ENCODE data around the gene LRP10.
A peak's percentile ranks its signal among the peaks of the same experiment; 100 is the strongest.
"Not testable (repeated sequence)": the region's sequence is repeated elsewhere in the genome, so short reads cannot be mapped to it uniquely, and the experiment has no call there.

The LRP10 gene

GRCh38 chr14:22908601-22909000, 37.1 kb downstream of the LRP10 start:
- no peak overlapping the region for H3K27ac ChIP-seq (ENCODE audit: low read depth, low read length)
- peaks cover 58% of the 10 kb centered on the region for H3K36me3 ChIP-seq (ENCODE audit: control insufficient read depth, insufficient read depth, low read length)
- H3K4me1 ChIP-seq (ENCODE audit: control insufficient read depth, insufficient read depth, low read length) = no peaks in the 10 kb centered on the region
- H3K9ac ChIP-seq (ENCODE audit: low read length) = no peak overlapping the region
- H3K4me3 ChIP-seq (ENCODE audit: low read depth, low read length) = no peak overlapping the region
- H3K27me3 ChIP-seq (ENCODE audit: control insufficient read depth, insufficient read depth, low read length) = no peaks in the 10 kb centered on the region
- H3K9me3 ChIP-seq (ENCODE audit: control insufficient read depth, insufficient read depth, low read depth, low read length) = no peaks in the 10 kb centered on the region

- no peak overlapping the region for H3K4me3 ChIP-seq (ENCODE audit: low read depth, low read length)
- no peak overlapping the region for H3K27ac ChIP-seq (ENCODE audit: low read depth, low read length)
- H3K9me3 ChIP-seq (ENCODE audit: control insufficient read depth, insufficient read depth, low read depth, low read length) = no peaks in the 10 kb centered on the region
- no peaks in the 10 kb centered on the region for H3K4me1 ChIP-seq (ENCODE audit: control insufficient read depth, insufficient read depth, low read length)
- peaks cover 35% of the 10 kb centered on the region for H3K36me3 ChIP-seq (ENCODE audit: control insufficient read depth, insufficient read depth, low read length)
- H3K27me3 ChIP-seq (ENCODE audit: control insufficient read depth, insufficient read depth, low read length) = no peaks in the 10 kb centered on the region
- no peak overlapping the region for H3K9ac ChIP-seq (ENCODE audit: low read length)
These were observed 39.4 kb downstream of the LRP10 start for GRCh38 chr14:22910916-22911315.

- peaks cover 14% of the 10 kb centered on the region for H3K36me3 ChIP-seq (ENCODE audit: control insufficient read depth, insufficient read depth, low read length)
- H3K9ac ChIP-seq (ENCODE audit: low read length); H3K27ac ChIP-seq (ENCODE audit: low read depth, low read length); H3K27me3 ChIP-seq (ENCODE audit: control insufficient read depth, insufficient read depth, low read length); H3K4me1 ChIP-seq (ENCODE audit: control insufficient read depth, insufficient read depth, low read length); H3K9me3 ChIP-seq (ENCODE audit: control insufficient read depth, insufficient read depth, low read depth, low read length); H3K4me3 ChIP-seq (ENCODE audit: low read depth, low read length): not testable (repeated sequence)
These were observed 43.3 kb downstream of the LRP10 start for GRCh38 chr14:22914836-22915235.

- peaks cover 6% of the 10 kb centered on the region for H3K4me1 ChIP-seq (ENCODE audit: control insufficient read depth, insufficient read depth, low read length)
- H3K4me3 ChIP-seq (ENCODE audit: low read depth, low read length) = no peak overlapping the region
- no peak overlapping the region for H3K27ac ChIP-seq (ENCODE audit: low read depth, low read length)
- H3K36me3 ChIP-seq (ENCODE audit: control insufficient read depth, insufficient read depth, low read length) = peaks cover 22% of the 10 kb centered on the region
- no peaks in the 10 kb centered on the region for H3K9me3 ChIP-seq (ENCODE audit: control insufficient read depth, insufficient read depth, low read depth, low read length)
- no peak overlapping the region for H3K9ac ChIP-seq (ENCODE audit: low read length)
- no peaks in the 10 kb centered on the region for H3K27me3 ChIP-seq (ENCODE audit: control insufficient read depth, insufficient read depth, low read length)
These were observed 44.5 kb downstream of the LRP10 start for GRCh38 chr14:22915886-22916521.

GRCh38 chr14:22918804-22919600, 47.5 kb downstream of the LRP10 start, which contains the start of gene RBM23:
Gene RBM23, minus strand, starts transcription at chr14:22919149.
- Histone ChIP-seq H3K9me3 (ENCODE audit: control insufficient read depth, insufficient read depth, low read depth, low read length) (no peaks in the 10 kb centered on the region), H3K9ac (ENCODE audit: low read length) (peak within 1 kb of the TSS; percentile 88), H3K36me3 (ENCODE audit: control insufficient read depth, insufficient read depth, low read length) (peaks cover 44% of the 10 kb centered on the region), H3K4me1 (ENCODE audit: control insufficient read depth, insufficient read depth, low read length) (peaks cover 6% of the 10 kb centered on the region), H3K27ac (ENCODE audit: low read depth, low read length) (peak within 1 kb of the TSS; percentile 95), H3K27me3 (ENCODE audit: control insufficient read depth, insufficient read depth, low read length) (no peaks in the 10 kb centered on the region), H3K4me3 (ENCODE audit: low read depth, low read length) (peak within 1 kb of the TSS; percentile 87)

GRCh38 chr14:22919601-22919921, 48.0 kb downstream of the LRP10 start:
- Histone ChIP-seq H3K27ac (ENCODE audit: low read depth, low read length) (peak overlapping the region; percentile 6; the same call in 1 of the 2 replicates), H3K4me3 (ENCODE audit: low read depth, low read length) (peak overlapping the region; percentile 57), H3K9ac (ENCODE audit: low read length) (peak overlapping the region; percentile 36), H3K36me3 (ENCODE audit: control insufficient read depth, insufficient read depth, low read length) (peaks cover 50% of the 10 kb centered on the region), H3K4me1 (ENCODE audit: control insufficient read depth, insufficient read depth, low read length) (peaks cover 6% of the 10 kb centered on the region), H3K27me3 (ENCODE audit: control insufficient read depth, insufficient read depth, low read length) (no peaks in the 10 kb centered on the region), H3K9me3 (ENCODE audit: control insufficient read depth, insufficient read depth, low read depth, low read length) (no peaks in the 10 kb centered on the region)

GRCh38 chr14:22920697-22921096, 49.2 kb downstream of the LRP10 start:
- Histone ChIP-seq H3K27me3 (ENCODE audit: control insufficient read depth, insufficient read depth, low read length) (no peaks in the 10 kb centered on the region), H3K4me3 (ENCODE audit: low read depth, low read length) (no peak overlapping the region), H3K36me3 (ENCODE audit: control insufficient read depth, insufficient read depth, low read length) (peaks cover 59% of the 10 kb centered on the region), H3K27ac (ENCODE audit: low read depth, low read length) (no peak overlapping the region), H3K4me1 (ENCODE audit: control insufficient read depth, insufficient read depth, low read length) (peaks cover 6% of the 10 kb centered on the region), H3K9ac (ENCODE audit: low read length) (no peak overlapping the region), H3K9me3 (ENCODE audit: control insufficient read depth, insufficient read depth, low read depth, low read length) (no peaks in the 10 kb centered on the region)

GRCh38 chr14:22922294-22922693, 50.8 kb downstream of the LRP10 start:
- Histone ChIP-seq H3K9ac (ENCODE audit: low read length) (no peak overlapping the region), H3K9me3 (ENCODE audit: control insufficient read depth, insufficient read depth, low read depth, low read length) (no peaks in the 10 kb centered on the region), H3K4me3 (ENCODE audit: low read depth, low read length) (no peak overlapping the region), H3K4me1 (ENCODE audit: control insufficient read depth, insufficient read depth, low read length) (peaks cover 6% of the 10 kb centered on the region), H3K27me3 (ENCODE audit: control insufficient read depth, insufficient read depth, low read length) (no peaks in the 10 kb centered on the region), H3K36me3 (ENCODE audit: control insufficient read depth, insufficient read depth, low read length) (peaks cover 72% of the 10 kb centered on the region), H3K27ac (ENCODE audit: low read depth, low read length) (no peak overlapping the region)

- H3K4me3 ChIP-seq (ENCODE audit: low read depth, low read length) = no peak overlapping the region
- H3K27me3 ChIP-seq (ENCODE audit: control insufficient read depth, insufficient read depth, low read length) = no peaks in the 10 kb centered on the region
- no peak overlapping the region for H3K9ac ChIP-seq (ENCODE audit: low read length)
- H3K4me1 ChIP-seq (ENCODE audit: control insufficient read depth, insufficient read depth, low read length) = peaks cover 6% of the 10 kb centered on the region
- no peaks in the 10 kb centered on the region for H3K9me3 ChIP-seq (ENCODE audit: control insufficient read depth, insufficient read depth, low read depth, low read length)
- no peak overlapping the region for H3K27ac ChIP-seq (ENCODE audit: low read depth, low read length)
- H3K36me3 ChIP-seq (ENCODE audit: control insufficient read depth, insufficient read depth, low read length) = peaks cover 73% of the 10 kb centered on the region
These were observed 52.2 kb downstream of the LRP10 start for GRCh38 chr14:22923746-22924145.

- Histone ChIP-seq H3K4me3 (ENCODE audit: low read depth, low read length) (no peak overlapping the region), H3K36me3 (ENCODE audit: control insufficient read depth, insufficient read depth, low read length) (peaks cover 63% of the 10 kb centered on the region), H3K4me1 (ENCODE audit: control insufficient read depth, insufficient read depth, low read length) (no peaks in the 10 kb centered on the region; the same call in 1 of the 2 replicates), H3K27me3 (ENCODE audit: control insufficient read depth, insufficient read depth, low read length) (no peaks in the 10 kb centered on the region), H3K27ac (ENCODE audit: low read depth, low read length) (no peak overlapping the region), H3K9ac (ENCODE audit: low read length) (no peak overlapping the region), H3K9me3 (ENCODE audit: control insufficient read depth, insufficient read depth, low read depth, low read length) (no peaks in the 10 kb centered on the region)
These were observed 54.0 kb downstream of the LRP10 start for GRCh38 chr14:22925513-22925912.

- Histone ChIP-seq H3K9me3 (ENCODE audit: control insufficient read depth, insufficient read depth, low read depth, low read length) (no peaks in the 10 kb centered on the region), H3K4me1 (ENCODE audit: control insufficient read depth, insufficient read depth, low read length) (no peaks in the 10 kb centered on the region; the same call in 1 of the 2 replicates), H3K9ac (ENCODE audit: low read length) (no peak overlapping the region), H3K27me3 (ENCODE audit: control insufficient read depth, insufficient read depth, low read length) (no peaks in the 10 kb centered on the region), H3K27ac (ENCODE audit: low read depth, low read length) (no peak overlapping the region), H3K36me3 (ENCODE audit: control insufficient read depth, insufficient read depth, low read length) (peaks cover 55% of the 10 kb centered on the region), H3K4me3 (ENCODE audit: low read depth, low read length) (no peak overlapping the region)
These were observed 54.8 kb downstream of the LRP10 start for GRCh38 chr14:22926316-22926715.
